Activated CD8-positive, alpha-beta memory T cell treated with anti-CD3 and anti-CD28 coated beads, Interleukin-2, amount 10 ng/mL, durations not matched to agents 7 days and 5 days (primary cell): ENCODE data around the gene HIC1. TPM values are rescaled to one million over a fixed set of nuclear protein-coding genes. Genes with fewer than 3 reads are reported as not detected.

ENCODE experiments used
- ATAC-seq: fragments of 150-1000 bp; cut with Tn5 transposase; one replicate; pipeline ENCODE4 v1.10.0; 2021; ENCODE audit warnings: moderate library complexity
- CTCF ChIA-PET: fragments of 350-600 bp; sonication (Branson Sonifier 250); formaldehyde crosslinking; loops from one replicate; lab custom pipeline; 2021; ENCODE audit warnings: antibody characterized with exemption; lab: Charles Lee
- DNase-seq: peaks from one replicate; pipeline ENCODE4 v3.0.0-alpha.2; 2020
- H3K27ac Mint-ChIP-seq: one replicate; pipeline ENCODE4 v1.8.0; 2021; ENCODE audit warnings: mild to moderate bottlenecking, mixed read lengths
- H3K27me3 Mint-ChIP-seq: one replicate; pipeline ENCODE4 v1.8.0; 2021; ENCODE audit warnings: mixed read lengths
- H3K36me3 Mint-ChIP-seq: one replicate; pipeline ENCODE4 v1.8.0; 2021; ENCODE audit warnings: mild to moderate bottlenecking, mixed read lengths
- H3K4me1 Mint-ChIP-seq: one replicate; pipeline ENCODE4 v1.8.0; 2021; ENCODE audit warnings: mixed read lengths
- H3K4me3 Mint-ChIP-seq: one replicate; pipeline ENCODE4 v1.8.0; 2021; ENCODE audit warnings: mild to moderate bottlenecking, moderate library complexity, mixed read lengths
- H3K9me3 Mint-ChIP-seq: one replicate; pipeline ENCODE4 v1.8.0; 2022; ENCODE audit warnings: low read depth, mixed read lengths
- total RNA-seq, 2 experiments: library from RNA; stranded (reverse); gene quantifications; one replicate each; pipeline ENCODE4 v1.2.3, GENCODE V29; 2021

The HIC1 gene
- total RNA-seq, 2 experiments from 2014 or later: 88.5 to 122 TPM

- CTCF ChIA-PET: interaction anchor here (0.8 to 1.9 kb wide), 3 partner anchors 20 to 150 kb away, joined by 3 to 9 read pairs (median 3); no protein-coding TSS in a partner anchor
- no peak for ATAC-seq
- H3K27ac Mint-ChIP-seq: no peak overlapping the region
- no peak overlapping the region for H3K4me3 Mint-ChIP-seq
- H3K4me1 Mint-ChIP-seq: peaks cover 31% of the 10 kb centered on the region
- peaks cover 4% of the 10 kb centered on the region for H3K36me3 Mint-ChIP-seq
- H3K27me3 Mint-ChIP-seq: no peaks in the 10 kb centered on the region
- DNase-seq: no peak
- no peaks in the 10 kb centered on the region for H3K9me3 Mint-ChIP-seq
These were observed 40.6 kb downstream of the HIC1 start for GRCh38 chr17:2095536-2095910.

DNA sequence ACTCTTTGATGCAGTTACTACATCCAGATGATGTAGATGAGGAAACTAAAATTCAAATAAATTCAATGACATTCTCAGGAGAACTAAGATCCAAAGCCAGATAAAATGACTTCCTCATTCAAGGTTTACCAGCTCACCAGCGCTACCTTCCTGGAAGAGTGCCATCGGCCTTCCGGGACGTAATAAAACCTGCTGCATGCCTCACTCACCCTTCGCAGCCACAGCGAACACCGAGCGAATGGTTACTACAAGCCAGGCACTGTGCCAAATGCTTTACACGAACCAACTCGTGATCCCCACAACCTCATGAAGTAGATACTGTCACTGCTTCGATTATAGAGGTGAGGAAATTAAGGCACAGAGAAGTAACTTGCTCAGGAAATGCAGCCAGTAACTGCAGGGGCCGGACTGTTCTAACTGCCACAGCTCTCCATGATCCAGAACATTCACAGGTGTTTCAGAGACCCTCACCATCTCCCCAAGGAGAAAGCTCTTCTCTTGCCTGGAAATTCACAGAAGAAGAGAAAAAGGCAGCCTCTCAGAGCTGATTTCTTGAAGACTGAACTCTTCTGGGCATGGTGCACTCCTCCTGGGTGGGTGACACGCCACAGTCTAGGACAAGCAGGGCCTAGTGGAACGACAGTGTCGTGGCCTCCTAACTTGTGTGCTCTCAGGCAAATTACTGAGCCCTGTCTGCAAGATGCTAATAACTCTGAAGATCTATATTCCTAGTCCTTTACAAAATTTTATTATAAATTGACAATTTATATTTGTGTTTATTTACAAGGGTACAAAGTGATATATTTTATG lies 46.8 kb downstream of the HIC1 start:
- peaks cover 34% of the 10 kb centered on the region for H3K4me1 Mint-ChIP-seq
- no peak overlapping the region for H3K4me3 Mint-ChIP-seq
- DNase-seq: no peak
- ATAC-seq: peak; percentile 27
- H3K9me3 Mint-ChIP-seq: no peaks in the 10 kb centered on the region
- no peaks in the 10 kb centered on the region for H3K27me3 Mint-ChIP-seq
- CTCF ChIA-PET: interaction anchor here (1.0 to 1.6 kb wide), 5 partner anchors 8 to 144 kb away, joined by 3 to 5 read pairs (median 3); no protein-coding TSS in a partner anchor
- H3K27ac Mint-ChIP-seq: peak overlapping the region; percentile 45
- H3K36me3 Mint-ChIP-seq: peaks cover 9% of the 10 kb centered on the region

DNA sequence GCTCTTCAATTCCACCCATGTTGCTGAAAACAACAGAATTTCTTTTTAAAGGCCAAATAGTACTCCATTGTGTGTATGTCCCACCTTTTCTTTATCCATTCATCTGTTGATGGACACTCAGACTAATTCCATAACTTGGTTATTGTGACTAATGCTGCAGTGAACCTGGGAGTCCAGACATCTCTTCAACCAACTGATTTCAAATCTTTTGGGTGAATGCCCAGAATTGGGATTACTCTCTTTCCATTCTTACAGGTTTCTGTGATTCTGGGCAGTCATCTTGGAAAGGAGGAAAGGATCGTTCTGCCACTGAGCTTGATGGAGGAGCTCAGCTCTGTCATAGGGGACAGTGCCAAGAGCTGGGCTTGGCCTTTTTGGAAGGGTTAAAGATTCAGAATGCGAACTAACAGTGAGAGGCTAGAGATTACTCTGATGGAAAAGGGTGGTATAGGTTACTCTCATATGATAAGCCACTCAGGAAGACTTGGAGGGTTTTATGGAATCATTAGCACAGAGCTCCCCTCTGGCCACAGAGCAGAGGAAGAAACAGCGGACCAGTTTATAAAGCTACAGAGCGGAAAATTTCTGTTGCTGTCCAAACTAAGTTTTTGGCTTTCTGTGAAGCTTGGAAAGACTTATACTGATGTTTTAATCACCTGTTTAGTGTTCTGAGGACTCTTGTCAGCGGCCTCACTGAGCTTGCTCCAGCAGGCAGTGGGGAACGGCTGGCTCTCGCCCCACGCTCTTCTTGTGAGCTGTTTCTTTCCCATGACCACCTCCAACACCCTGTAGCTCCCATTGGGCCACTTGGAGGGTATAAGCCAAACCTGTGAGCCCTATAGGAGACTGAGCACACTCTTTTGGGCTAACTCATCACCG lies 48.3 kb downstream of the HIC1 start:
- CTCF ChIA-PET: interaction anchor here (0.6 to 1.6 kb wide), 3 partner anchors 10 to 113 kb away, joined by 3 read pairs; no protein-coding TSS in a partner anchor
- Mint-ChIP-seq H3K9me3 (no peaks in the 10 kb centered on the region), H3K27ac (no peak overlapping the region), H3K4me3 (no peak overlapping the region), H3K36me3 (peaks cover 8% of the 10 kb centered on the region), H3K4me1 (peaks cover 33% of the 10 kb centered on the region), H3K27me3 (no peaks in the 10 kb centered on the region)
- no peak for ATAC-seq
- no peak for DNase-seq

- H3K36me3 Mint-ChIP-seq: peaks cover 7% of the 10 kb centered on the region
- H3K4me1 Mint-ChIP-seq: peaks cover 31% of the 10 kb centered on the region
- CTCF ChIA-PET: interaction anchor here (1.7 kb wide), 1 partner anchor 23 kb away, joined by 4 read pairs; no protein-coding TSS in a partner anchor
- H3K9me3 Mint-ChIP-seq: no peaks in the 10 kb centered on the region
- DNase-seq (no peak), ATAC-seq (no peak)
- no peak overlapping the region for H3K4me3 Mint-ChIP-seq
- no peaks in the 10 kb centered on the region for H3K27me3 Mint-ChIP-seq
- H3K27ac Mint-ChIP-seq: no peak overlapping the region
These were observed 50.8 kb downstream of the HIC1 start for GRCh38 chr17:2105663-2106062.

GRCh38 chr17:2106308-2106955 lies 51.5 kb downstream of the HIC1 start:
- peaks cover 7% of the 10 kb centered on the region for H3K36me3 Mint-ChIP-seq
- H3K9me3 Mint-ChIP-seq: no peaks in the 10 kb centered on the region
- CTCF ChIA-PET: no interaction called here
- no peak overlapping the region for H3K27ac Mint-ChIP-seq
- H3K4me3 Mint-ChIP-seq: no peak overlapping the region
- ATAC-seq (no peak), DNase-seq (no peak)
- peaks cover 29% of the 10 kb centered on the region for H3K4me1 Mint-ChIP-seq
- H3K27me3 Mint-ChIP-seq: no peaks in the 10 kb centered on the region

- CTCF ChIA-PET: interaction anchor here (1.0 kb wide), 1 partner anchor 11 kb away, joined by 3 read pairs; no protein-coding TSS in a partner anchor
- no peaks in the 10 kb centered on the region for H3K27me3 Mint-ChIP-seq
- no peak overlapping the region for H3K4me3 Mint-ChIP-seq
- H3K9me3 Mint-ChIP-seq: no peaks in the 10 kb centered on the region
- H3K4me1 Mint-ChIP-seq: peaks cover 28% of the 10 kb centered on the region
- peaks cover 7% of the 10 kb centered on the region for H3K36me3 Mint-ChIP-seq
- H3K27ac Mint-ChIP-seq: no peak overlapping the region
- DNase-seq (no peak), ATAC-seq (no peak)
These were observed 52.1 kb downstream of the HIC1 start for GRCh38 chr17:2107050-2107449.

- Mint-ChIP-seq H3K4me1 (peaks cover 28% of the 10 kb centered on the region), H3K27ac (no peak overlapping the region), H3K27me3 (no peaks in the 10 kb centered on the region), H3K9me3 (no peaks in the 10 kb centered on the region), H3K36me3 (peaks cover 7% of the 10 kb centered on the region), H3K4me3 (no peak overlapping the region)
- DNase-seq: no peak
- CTCF ChIA-PET: interaction anchor here (1.0 kb wide), 1 partner anchor 11 kb away, joined by 3 read pairs; no protein-coding TSS in a partner anchor
- no peak for ATAC-seq
These were observed 52.6 kb downstream of the HIC1 start for GRCh38 chr17:2107506-2107905.

- no peak for ATAC-seq
- no peak for DNase-seq
- CTCF ChIA-PET: interaction anchor here (1.0 kb wide), 1 partner anchor 10 kb away, joined by 3 read pairs; no protein-coding TSS in a partner anchor
These were observed 53.3 kb downstream of the HIC1 start for GRCh38 chr17:2108170-2108569.

GRCh38 chr17:2110436-2110835 lies 55.5 kb downstream of the HIC1 start:
- DNase-seq: no peak
- H3K4me1 Mint-ChIP-seq: peaks cover 33% of the 10 kb centered on the region
- ATAC-seq: no peak
- H3K36me3 Mint-ChIP-seq: peaks cover 3% of the 10 kb centered on the region
- CTCF ChIA-PET: interaction anchor here (1.4 kb wide), 1 partner anchor 20 kb away, joined by 6 read pairs; no protein-coding TSS in a partner anchor
- H3K9me3 Mint-ChIP-seq: no peaks in the 10 kb centered on the region
- H3K4me3 Mint-ChIP-seq: no peak overlapping the region
- H3K27ac Mint-ChIP-seq: no peak overlapping the region
- H3K27me3 Mint-ChIP-seq: no peaks in the 10 kb centered on the region

More at GRCh38 chr17:2108170-2108569, 53.3 kb downstream of the HIC1 start:
- Mint-ChIP-seq H3K4me3 (no peak overlapping the region), H3K36me3 (peaks cover 7% of the 10 kb centered on the region), H3K27me3 (no peaks in the 10 kb centered on the region), H3K27ac (no peak overlapping the region), H3K9me3 (no peaks in the 10 kb centered on the region), H3K4me1 (peaks cover 32% of the 10 kb centered on the region)

DNA sequence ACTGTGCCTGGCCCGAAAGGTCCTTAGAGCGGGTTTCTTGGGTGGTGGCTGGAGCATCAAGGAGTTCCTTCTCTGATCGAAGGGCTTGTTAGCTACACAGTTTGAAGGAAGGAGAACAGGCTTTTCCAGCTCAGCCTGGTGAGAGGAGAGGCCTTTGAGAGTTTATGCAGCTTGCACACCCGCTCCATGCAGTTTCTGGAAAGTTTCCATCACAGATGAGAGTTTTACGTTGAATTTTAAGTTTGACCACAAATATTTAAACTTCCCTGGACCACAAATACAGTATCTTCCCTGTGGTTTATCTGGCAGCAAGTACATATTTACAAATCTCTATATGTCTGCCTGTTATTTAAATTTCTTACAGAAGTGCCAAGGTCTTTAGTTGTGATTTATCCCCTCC lies 56.8 kb downstream of the HIC1 start:
- peaks cover 24% of the 10 kb centered on the region for H3K4me1 Mint-ChIP-seq
- H3K9me3 Mint-ChIP-seq: no peaks in the 10 kb centered on the region
- no peak overlapping the region for H3K27ac Mint-ChIP-seq
- H3K4me3 Mint-ChIP-seq: no peak overlapping the region
- DNase-seq: no peak
- no peaks in the 10 kb centered on the region for H3K36me3 Mint-ChIP-seq
- no peak for ATAC-seq
- H3K27me3 Mint-ChIP-seq: no peaks in the 10 kb centered on the region
- CTCF ChIA-PET: interaction anchor here (1.4 to 2.1 kb wide), 3 partner anchors 10 to 133 kb away, joined by 5 to 7 read pairs (median 6); no protein-coding TSS in a partner anchor
